Testis (tissue), 2 donors: ENCODE data around the gene SAMD11.

Source experiments
- POLR2A ChIP-seq: fragments of 450-650 bp; IDR thresholded peaks from one replicate; pipeline ENCODE4 v1.6.1; 2017; ENCODE audit warnings: antibody characterized with exemption, mild to moderate bottlenecking, moderate library complexity
- TF ChIP-seq, protein P1 (sequence below), 3 experiments: fragments of 450-650 bp in 2 of 3; fragments of 200-600 bp in 1 of 3; sonication (generic) in 1 of 3; IDR thresholded peaks; one replicate each; pipeline ENCODE4 v1.5.1; 2016 to 2019; ENCODE audit warnings: antibody characterized with exemption in 3 of 3, mild to moderate bottlenecking in 2 of 3, moderate library complexity in 1 of 3

- no peak for TF ChIP-seq POLR2A
- TF ChIP-seq, protein P1, sequence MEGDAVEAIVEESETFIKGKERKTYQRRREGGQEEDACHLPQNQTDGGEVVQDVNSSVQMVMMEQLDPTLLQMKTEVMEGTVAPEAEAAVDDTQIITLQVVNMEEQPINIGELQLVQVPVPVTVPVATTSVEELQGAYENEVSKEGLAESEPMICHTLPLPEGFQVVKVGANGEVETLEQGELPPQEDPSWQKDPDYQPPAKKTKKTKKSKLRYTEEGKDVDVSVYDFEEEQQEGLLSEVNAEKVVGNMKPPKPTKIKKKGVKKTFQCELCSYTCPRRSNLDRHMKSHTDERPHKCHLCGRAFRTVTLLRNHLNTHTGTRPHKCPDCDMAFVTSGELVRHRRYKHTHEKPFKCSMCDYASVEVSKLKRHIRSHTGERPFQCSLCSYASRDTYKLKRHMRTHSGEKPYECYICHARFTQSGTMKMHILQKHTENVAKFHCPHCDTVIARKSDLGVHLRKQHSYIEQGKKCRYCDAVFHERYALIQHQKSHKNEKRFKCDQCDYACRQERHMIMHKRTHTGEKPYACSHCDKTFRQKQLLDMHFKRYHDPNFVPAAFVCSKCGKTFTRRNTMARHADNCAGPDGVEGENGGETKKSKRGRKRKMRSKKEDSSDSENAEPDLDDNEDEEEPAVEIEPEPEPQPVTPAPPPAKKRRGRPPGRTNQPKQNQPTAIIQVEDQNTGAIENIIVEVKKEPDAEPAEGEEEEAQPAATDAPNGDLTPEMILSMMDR (IDR thresholded peaks at IDR 0.05), result no peak
These were observed 37.5 kb downstream of the SAMD11 start for GRCh38 chr1:961132-961669.
